ENCODE results near the gene MRO. TPM values are rescaled to one million over a fixed set of nuclear protein-coding genes. Genes with fewer than 3 reads are reported as not detected.

MRO gene
- total RNA-seq, 1 experiment from 2014 or later: 0.84 TPM

GRCh38 chr18:50832754-50833153, 12.9 kb upstream of the MRO start:
- no peaks in the 10 kb centered on the region for H3K27me3 ChIP-seq (ENCODE audit: insufficient read depth, low read length)
- intact Hi-C loops (cut with micrococcal nuclease): no loop called here
- no peak overlapping the region for H2AFZ ChIP-seq (ENCODE audit: low read depth, low read length, poor library complexity, severe bottlenecking)
- H3K4me3 ChIP-seq (replicated peaks in 1 of 2; ENCODE audit: low read depth in 1 of 2, low read length in 2 of 2): no peak overlapping the region
- ATAC-seq: no peak
- TF ChIP-seq TCF7L2 (IDR thresholded peaks at IDR 0.05; ENCODE audit: borderline replicate concordance, extremely low read depth, insufficient read depth, insufficient read length) (no peak), POLR2A (IDR thresholded peaks at IDR 0.05; ENCODE audit: borderline replicate concordance, extremely low read depth, insufficient read depth, insufficient read length) (no peak), EZH2phosphoT487 (IDR thresholded peaks at IDR 0.05; ENCODE audit: borderline replicate concordance) (no peak), SRF (IDR thresholded peaks at IDR 0.05; ENCODE audit: low read depth) (no peak), ZBTB33 (IDR thresholded peaks at IDR 0.05; ENCODE audit: extremely low read depth, insufficient replicate concordance, low read length) (no peak), CTCF (IDR thresholded peaks at IDR 0.05 in 2 of 3, conservative IDR thresholded peaks at IDR 0.05 in 1 of 3; ENCODE audit: borderline replicate concordance in 1 of 3, insufficient read depth in 1 of 3, low read depth in 2 of 3, low read length in 2 of 3) (no peak), SIN3A (IDR thresholded peaks at IDR 0.05; ENCODE audit: low read depth) (no peak), MAX (IDR thresholded peaks at IDR 0.05) (no peak), ATF3 (IDR thresholded peaks at IDR 0.05) (no peak), JUND (IDR thresholded peaks at IDR 0.05) (no peak), CEBPB (IDR thresholded peaks at IDR 0.05; ENCODE audit: low read depth) (no peak), YY1 (IDR thresholded peaks at IDR 0.05; ENCODE audit: extremely low read depth, insufficient replicate concordance, low read depth, low read length) (no peak), EGR1 (IDR thresholded peaks at IDR 0.05; ENCODE audit: low read depth) (no peak), SP1 (IDR thresholded peaks at IDR 0.05; ENCODE audit: low read depth) (no peak)
- POLR2A ChIA-PET: no interaction called here
- no peak overlapping the region for H3K27ac ChIP-seq (ENCODE audit: low read depth, low read length)
- no peaks in the 10 kb centered on the region for H3K9me2 ChIP-seq (ENCODE audit: insufficient read depth)
- H3K9me3 ChIP-seq (ENCODE audit: control insufficient read depth in 1 of 2, insufficient read depth in 1 of 2, low read depth in 1 of 2, low read length in 2 of 2): no peaks in the 10 kb centered on the region
- no peaks in the 10 kb centered on the region for H4K20me1 ChIP-seq (ENCODE audit: insufficient read depth)
- CTCF ChIA-PET: no interaction called here
- H3K4me1 ChIP-seq (ENCODE audit: control insufficient read depth in 1 of 2, insufficient read depth in 2 of 2, low read length in 2 of 2): peaks cover 9 to 16% of the 10 kb centered on the region in 2 experiments
- no peak for DNase-seq (ENCODE audit: low read depth, low spot score)
- RAD21 ChIA-PET (ENCODE audit: low non-redundant PET in 1 of 2, low total read pairs in 2 of 2, uncharacterized antibody in 2 of 2, unreplicated experiment in 2 of 2): no interaction called here
- H3K4me2 ChIP-seq (ENCODE audit: low read length): no peak overlapping the region
- H3K79me2 ChIP-seq (ENCODE audit: insufficient read depth, low read length): no peaks in the 10 kb centered on the region
- no TSS peak for BruUV-seq (replicated peaks)
- no peaks in the 10 kb centered on the region for H3K36me3 ChIP-seq (ENCODE audit: control insufficient read depth in 1 of 2, insufficient read depth in 2 of 2, low read length in 2 of 2)
- H3K9ac ChIP-seq (ENCODE audit: low read length): no peak overlapping the region

Measured in HCT116 (cell line).